ENCODE measurements around the gene SH3TC2.

The SH3TC2 gene

DNA sequence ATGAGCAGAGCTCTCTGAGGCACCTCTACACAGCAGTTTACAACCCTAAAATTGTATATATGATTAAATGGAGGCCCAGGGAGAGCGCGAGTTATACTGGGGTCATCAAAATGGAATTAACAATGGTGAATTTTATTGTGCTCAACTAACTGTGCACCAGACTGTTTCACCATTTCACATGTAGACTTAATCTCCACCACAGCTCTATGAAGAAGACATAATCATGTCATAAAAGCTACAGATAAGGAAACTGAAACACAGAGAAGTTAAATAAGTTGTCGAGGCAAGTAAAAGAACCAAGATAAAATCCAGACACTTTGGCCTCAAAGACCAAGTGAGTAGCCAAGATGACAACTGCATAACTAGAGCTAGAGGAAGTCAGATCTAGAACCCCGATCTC lies 1.5 kb downstream of the SH3TC2 start:
- no peak for DNase-seq (ENCODE audit: low read depth in 1 of 2, low spot score in 1 of 2)

DNA sequence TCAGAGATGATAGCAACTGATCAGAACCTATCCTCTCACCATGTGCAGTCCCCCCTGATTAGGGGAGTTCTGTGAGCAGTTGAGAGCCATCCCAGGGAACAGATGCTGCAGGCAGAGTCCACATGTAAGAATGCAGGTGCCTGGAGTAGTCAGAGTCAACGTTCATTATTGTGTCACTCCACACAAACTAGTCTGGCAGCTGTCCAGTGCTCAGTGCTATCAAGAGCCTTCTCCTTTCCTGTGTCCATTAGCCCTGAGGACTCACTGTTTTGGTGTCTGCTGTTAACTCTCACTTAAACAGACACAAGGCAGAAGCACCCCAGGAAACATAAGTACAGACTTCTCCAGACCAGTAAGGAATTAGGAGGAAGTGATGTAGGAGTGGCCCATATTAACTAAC lies 2.5 kb downstream of the SH3TC2 start:
- DNase-seq (ENCODE audit: low read depth in 1 of 2, low spot score in 1 of 2): no peak

DNA sequence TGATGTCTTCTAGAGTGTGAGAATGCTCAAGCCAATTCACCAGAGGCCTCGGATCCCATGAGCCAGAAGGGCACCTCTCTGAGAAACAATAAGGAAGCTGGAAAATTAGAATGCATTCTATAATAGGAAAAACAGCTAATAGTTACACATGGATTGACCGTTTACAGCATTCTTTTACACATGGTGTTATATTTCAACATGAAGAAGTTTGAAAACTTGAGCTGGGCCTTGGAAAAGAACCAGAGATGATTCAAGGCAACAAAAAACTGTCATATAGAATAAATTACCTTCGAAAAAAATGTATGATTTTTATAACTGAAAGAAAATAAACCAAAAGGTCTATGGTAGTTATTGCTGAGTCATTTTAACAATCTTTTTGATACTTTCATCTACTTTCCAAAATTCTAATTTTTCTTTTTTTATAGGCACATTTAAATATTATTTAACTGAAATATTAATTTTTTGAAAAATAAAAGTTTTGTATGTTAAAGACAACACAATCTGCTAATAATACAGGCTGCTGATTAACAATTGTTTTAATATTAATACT lies 6.2 kb downstream of the SH3TC2 start:
- DNase-seq (ENCODE audit: low read depth in 1 of 2, low spot score in 1 of 2): no peak

DNA sequence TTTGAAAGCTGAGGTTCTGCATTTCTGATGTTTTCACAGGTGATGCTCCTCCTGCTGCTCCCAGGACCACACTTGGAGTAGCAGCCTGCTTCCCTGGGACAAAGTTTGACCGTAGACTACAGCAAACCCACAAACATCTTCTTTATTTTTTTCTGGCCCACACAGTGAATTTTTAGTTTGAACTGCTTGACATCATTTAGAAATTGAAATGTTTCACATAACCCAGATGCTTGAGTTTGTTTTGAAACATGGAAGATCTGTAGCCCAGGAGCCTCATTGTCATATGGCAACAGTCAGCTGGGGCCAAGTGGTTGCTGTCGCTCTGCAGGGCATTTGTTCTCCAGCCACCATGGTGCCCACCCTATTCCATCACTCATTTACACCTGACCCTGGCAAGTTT lies 8.4 kb downstream of the SH3TC2 start:
- DNase-seq (ENCODE audit: low read depth in 1 of 2, low spot score in 1 of 2): no peak

DNA sequence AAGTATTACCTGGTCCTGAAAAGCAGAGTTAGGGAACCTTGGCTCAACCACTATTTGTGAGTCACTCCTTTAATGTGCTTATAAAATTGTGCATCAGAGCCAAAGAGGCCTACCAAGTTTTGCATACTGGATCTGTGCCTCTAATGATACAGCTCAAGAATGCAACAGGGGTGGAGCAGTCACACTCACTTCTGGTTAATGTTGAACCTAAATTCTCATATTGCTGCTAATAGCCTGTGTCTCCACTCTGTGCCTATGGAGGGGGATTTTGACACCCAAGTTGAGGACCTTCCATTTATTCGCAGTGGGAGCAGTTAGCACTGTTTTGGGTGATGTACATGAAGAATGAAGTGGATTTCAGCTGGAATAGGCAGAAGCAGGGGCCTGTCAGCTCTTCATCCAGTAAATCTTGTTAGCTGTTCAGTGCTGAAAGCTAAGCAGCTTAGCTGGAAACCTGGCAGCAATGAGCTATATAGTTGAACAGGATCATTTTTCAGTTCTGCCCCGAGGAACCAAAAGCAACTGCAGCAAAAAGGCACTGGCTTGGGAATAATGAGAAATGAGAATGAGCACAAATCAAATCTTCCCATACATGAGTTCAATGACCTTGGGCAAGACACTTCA lies 9.7 kb downstream of the SH3TC2 start:
- DNase-seq (ENCODE audit: low read depth in 1 of 2, low spot score in 1 of 2): no peak

DNA sequence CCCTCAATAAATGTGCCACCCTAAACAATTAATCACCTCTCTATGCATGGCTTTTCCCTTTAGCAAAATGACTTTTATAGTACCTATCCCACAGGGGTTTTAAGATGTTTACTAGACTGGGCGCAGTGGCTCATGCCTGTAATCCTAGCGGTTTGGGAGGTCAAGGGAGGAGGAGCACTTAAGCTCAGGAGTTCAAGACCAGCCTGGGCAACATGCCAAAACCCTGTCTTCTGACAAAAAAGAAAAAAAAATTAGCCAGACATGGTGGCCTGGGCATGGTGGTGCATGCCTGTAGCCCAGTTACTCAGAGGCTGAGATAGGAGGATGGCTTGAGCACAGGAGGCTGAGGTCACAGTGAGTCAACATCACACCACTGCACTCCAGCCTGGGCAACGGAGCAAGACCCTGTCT lies 13.5 kb downstream of the SH3TC2 start:
- no peak for DNase-seq (ENCODE audit: low read depth in 1 of 2, low spot score in 1 of 2)

DNA sequence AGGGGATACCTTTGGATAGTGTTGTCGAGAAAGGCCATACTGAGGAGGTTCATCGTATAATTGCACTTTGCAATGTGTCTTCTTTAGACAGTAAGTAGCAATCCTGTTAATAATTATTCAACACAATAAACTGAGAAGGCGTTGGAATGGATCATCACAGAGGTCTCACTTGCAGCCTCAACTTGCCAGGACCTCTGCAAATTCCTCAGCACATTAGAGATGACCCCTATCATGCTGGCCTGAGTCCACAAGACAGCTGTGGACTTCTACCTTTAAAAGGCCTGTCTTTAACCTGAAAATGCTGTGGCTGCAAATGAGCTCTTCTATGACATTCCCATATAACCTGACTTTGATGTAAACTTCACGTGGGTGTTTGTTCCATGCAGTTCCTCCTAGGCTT lies 14.1 kb downstream of the SH3TC2 start:
- DNase-seq (ENCODE audit: low read depth in 1 of 2, low spot score in 1 of 2): no peak

DNA sequence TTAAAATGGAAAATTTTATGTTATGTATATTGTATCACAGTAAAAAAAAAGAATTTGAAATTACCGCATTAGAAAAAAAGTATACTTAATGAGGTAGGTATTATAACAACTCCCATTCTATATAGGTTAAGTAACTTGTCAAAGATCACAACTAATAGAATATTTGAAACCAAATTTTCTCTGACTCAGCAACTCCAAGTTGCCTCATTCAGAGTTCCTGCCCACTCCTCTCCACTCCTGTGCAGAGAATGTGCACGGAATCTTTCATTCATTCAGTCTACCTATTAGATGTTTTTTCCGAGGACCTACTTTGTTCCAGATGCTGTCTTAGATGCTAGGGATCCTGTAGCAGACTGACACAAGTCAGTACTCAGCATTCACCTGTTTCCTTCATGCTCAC lies 15.4 kb downstream of the SH3TC2 start:
- DNase-seq (ENCODE audit: low read depth in 1 of 2, low spot score in 1 of 2): no peak

DNA sequence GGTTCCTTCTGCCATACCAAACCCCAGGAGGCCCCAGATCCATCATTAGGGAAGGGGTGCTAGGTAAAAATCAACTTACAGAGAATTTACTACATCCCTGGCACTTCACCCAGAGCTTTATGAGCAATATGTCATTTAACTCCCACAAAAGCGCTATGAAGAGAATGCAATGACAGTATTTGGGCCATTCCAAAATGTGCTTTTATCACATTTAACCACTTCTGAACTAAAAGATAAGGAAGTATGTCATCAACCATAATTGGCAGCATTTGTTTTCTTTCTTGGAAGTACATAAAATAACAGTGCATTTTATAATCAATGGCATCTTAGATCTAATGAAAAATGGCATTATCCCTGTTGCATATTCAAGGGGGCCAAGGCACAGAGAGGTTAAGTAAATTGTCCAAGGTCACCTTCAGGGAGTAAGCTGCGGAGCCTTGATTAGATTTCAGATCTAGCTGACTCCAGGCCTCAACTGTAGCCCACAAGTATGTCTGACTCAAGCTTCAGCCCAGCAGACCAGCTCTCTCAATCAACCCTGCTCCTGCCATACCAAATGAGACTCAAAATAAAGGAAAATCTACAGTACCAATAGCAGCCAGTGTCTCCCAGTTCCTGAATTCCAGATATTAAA lies 16.5 kb downstream of the SH3TC2 start:
- no peak for DNase-seq (ENCODE audit: low read depth in 1 of 2, low spot score in 1 of 2)

DNA sequence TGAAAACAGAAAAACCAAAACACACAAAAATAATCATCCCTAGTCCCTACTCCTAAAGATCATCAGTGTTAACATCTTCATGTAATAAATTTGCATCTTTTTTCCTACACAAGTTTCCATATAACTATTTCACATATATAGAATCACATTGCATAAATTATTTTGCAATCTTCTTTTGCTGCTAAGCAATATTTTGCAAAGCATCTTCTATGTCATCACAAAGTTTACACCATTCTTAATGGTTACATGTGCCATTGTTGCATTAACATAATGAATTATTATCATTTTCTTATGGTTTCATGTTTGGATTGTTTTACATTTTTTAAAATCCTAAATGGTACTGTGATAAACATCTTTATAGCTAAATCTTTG lies 17.8 kb downstream of the SH3TC2 start:
- no peak for DNase-seq (ENCODE audit: low read depth in 1 of 2, low spot score in 1 of 2)

DNA sequence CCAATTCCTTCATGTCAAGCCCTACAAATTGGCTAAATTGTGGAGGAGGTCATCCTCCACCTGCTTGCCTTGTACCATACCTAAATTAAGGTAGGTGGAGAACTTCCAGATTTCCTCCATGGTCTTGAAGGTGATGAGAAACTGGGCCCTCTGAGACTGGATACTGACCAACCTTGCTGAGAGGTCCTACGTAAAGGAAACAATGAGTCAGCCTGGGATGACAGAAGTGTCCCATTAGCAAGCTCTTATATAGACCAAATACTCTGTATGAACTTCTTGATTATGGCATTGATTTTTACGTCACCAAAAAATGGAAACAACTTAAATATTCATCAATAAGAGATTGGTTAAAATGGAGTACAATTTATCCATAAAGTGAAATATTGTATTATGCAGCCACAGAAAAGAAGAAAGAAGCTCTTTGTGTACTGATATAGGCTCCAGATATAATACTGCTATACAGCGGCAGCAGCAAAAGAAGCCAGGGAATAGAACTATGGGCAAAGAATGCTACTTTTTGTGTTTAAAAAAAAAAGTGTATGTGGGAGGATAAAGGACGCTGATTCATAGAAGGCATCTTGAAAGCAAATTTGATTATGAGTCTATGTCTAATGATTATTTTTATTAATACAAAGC lies 18.3 kb downstream of the SH3TC2 start:
- no peak for DNase-seq (ENCODE audit: low read depth in 1 of 2, low spot score in 1 of 2)

DNA sequence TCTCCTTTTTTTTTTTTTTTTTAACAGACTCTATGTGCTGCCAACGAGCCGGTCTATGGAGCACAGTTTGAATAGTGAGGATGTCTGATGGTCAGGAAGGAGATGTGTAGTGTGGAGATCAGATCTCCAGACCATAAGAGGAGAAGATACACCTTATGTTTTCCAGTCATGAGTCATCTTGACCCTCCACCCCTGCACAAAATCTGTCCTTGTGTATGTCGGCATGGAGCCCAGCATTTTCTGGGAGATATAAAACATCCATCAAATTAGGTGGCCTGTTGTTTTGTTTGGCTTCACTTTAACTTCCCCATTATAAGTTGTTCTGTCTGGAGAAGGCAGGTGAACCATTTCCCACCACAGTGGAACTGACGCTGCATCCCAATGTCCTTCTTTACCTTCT lies 19.2 kb downstream of the SH3TC2 start:
- no peak for DNase-seq (ENCODE audit: low read depth in 1 of 2, low spot score in 1 of 2)

DNA sequence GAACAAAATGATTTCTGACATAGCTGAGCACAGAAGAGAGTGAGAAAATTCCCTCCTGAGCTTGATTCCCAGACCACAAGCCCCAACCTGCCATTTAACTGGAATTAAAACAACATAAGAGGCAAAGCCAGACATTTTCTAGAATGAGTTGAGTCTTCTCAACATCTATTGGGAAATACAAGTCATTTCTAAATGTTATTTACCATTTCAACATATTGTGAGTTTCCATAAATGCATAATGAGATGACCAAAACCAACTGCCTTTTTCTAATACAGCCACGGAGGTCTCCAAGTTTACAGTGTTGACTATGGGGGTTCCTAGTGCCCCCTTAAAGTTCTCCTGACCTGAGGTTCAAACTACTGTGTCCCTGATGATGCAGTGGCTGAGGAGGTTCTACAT lies 20.0 kb downstream of the SH3TC2 start:
- no peak for DNase-seq (ENCODE audit: low read depth in 1 of 2, low spot score in 1 of 2)

DNA sequence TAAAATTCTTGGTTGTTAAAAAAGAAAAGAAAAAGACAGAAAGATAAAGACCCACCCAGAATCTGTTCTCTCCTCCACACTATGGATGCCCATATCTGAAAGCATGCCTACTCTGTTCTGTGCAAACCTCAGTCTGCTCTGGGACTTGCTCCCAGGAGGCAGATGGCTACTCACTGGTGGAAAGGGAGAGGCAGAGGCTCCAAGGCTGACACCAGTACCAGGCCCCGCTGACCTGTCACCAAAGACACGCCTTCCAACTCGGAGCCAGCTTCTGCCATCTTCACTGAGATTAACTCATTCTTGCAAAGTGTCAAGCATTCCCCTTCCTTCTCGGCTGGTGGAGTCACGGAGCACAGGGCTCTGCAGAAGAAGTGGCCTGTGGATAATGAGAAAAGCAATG lies 21.6 kb downstream of the SH3TC2 start:
- no peak for DNase-seq (ENCODE audit: low read depth in 1 of 2, low spot score in 1 of 2)

DNA sequence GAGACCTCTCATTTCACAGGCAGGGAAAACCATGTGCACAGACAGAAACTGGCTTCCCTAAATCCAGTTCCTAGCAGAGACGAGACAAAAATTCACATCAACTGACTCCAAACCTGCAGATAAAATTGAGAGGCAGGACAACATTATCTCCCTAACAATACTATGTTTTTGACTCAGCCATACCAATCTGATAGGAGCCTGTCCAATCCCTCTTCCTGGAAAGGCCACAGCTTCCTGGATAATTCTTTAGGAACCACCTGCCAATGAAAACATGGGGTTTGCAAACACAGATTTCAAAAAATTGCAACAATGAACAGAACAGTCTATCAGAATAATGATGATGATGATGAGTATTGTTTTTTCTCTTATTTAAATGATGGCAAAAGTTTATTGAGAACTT lies 22.4 kb downstream of the SH3TC2 start:
- DNase-seq (ENCODE audit: low read depth in 1 of 2, low spot score in 1 of 2): no peak

DNA sequence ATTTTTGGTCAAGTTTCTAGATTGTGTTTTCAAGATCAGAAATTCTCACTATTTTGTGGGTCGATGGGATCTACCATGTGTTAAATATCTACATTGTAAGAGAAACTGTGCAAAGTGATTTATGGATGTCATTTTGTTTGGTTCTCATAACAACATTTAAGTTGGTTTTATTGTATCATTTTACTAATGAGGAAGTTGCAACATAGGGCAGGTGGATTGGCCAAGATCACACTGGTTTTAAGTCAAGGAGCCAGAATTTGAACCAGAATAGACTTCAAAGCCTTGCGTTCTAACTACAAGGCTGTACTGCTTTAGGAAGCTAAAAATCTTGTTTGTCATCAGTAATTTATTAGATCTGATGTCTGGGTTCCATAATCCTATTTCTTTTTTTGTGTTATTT lies 23.4 kb downstream of the SH3TC2 start:
- no peak for DNase-seq (ENCODE audit: low read depth in 1 of 2, low spot score in 1 of 2)

DNA sequence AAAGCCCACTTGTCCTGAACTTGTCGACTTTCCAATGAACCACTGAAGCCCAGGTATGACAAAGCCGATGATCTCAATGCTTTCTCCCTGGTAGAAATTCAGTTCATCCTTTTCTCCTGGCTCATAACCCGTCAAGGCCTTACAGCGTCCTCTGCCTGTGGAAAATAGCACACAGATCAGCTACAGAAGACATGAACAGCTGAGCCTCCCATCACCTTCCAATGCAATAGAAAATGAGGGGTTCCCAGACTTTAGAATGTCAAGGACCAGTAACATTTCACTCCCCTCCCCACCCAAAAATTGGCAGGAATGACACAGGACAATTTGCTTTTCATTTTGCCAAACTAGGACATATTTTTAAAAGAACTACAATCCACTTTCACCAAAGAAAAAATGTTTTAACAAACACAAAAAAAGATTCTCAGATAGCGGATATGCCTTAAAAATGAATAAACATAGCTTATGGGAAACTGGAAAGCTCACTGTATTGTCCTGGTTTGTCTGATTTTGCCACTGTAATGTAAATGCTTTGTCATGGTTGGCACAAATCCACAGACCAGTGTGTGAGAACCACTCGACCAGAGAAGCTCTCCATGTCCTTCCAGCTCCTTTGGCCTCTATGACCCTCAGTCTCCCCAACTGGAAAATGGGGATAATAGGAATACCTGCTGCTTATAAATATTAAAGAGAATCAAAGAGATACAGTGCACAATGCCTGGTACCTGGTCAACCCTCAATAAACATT lies 24.4 kb downstream of the SH3TC2 start:
- no peak for DNase-seq (ENCODE audit: low read depth in 1 of 2, low spot score in 1 of 2)

DNA sequence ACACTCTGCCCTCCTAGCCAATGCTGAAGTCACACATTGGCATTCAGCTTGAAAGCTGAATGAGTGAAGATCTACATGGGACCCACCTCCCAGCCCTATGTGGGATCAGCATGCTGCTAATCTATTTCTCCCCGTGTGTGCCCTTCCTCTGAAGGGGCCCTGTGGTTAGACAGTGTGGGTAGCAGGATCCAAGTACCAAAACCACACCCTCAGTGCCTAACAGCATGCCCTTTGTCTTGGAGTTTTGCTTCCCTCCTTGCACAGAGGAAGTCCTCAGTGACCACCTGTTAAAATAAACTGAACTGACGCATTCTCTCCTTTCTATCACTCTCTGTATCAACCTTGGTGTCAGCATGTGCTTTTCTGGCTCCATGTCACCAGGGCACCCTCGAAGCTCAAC lies 25.0 kb downstream of the SH3TC2 start:
- no peak for DNase-seq (ENCODE audit: low read depth in 1 of 2, low spot score in 1 of 2)

DNA sequence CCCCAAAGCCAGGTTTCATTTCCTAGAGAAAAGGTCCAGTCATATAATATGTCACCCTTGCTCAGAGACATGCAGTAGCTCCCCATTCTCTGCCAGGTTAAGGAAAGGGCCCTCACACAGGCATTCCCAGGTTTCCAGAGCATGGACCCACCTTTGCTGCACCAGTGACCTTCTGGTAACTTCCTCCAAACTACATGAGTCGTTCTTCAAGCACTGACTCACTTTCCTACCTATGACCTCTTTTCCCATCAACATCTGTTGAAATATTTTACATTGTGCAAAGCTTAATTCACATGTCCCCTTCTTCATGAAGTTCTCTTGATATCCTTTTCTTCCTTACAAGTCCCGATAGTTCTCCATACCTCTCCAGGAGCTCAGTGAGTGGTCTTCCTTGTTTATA lies 25.9 kb downstream of the SH3TC2 start:
- no peak for DNase-seq (ENCODE audit: low read depth in 1 of 2, low spot score in 1 of 2)

DNA sequence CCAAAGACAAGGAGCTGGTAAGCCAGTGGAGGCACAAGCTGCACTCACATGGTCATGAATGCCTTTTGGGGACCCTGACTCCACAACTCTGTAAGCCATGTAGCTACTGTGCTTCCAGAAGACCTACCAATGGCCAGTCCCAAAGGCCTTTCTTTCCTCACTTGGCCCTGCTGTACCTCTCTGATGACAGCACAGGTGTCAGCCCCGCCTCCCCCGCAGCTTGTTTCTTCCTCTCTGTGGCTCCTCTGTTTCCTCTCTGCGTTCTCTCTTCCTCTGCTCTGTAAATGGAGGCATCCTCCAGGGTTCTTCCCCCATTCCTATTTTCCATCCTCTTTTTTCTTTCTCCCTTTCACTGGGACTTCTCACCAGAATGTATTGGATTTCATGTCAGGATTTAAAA lies 26.7 kb downstream of the SH3TC2 start:
- no peak for DNase-seq (ENCODE audit: low read depth in 1 of 2, low spot score in 1 of 2)

DNA sequence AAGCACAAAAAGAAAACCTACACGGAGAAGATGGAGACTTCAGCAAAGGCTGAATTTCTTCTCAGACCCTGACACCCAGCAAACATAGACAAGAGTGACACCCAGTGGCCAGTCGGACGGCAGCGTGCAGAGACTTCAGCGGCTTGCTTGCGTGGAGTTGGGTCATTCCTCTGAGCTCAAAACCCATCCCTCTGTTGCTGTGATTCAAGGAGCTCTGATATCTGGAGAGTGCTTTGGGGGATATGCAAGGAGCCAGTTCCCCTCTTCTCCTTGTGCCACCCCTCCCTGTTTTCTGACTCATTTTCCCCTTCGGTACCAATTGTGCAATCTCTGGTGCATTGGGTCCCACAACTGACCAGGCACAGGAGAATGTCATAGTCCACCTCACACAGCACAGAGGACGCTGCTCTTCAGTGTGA lies 27.5 kb downstream of the SH3TC2 start:
- DNase-seq (ENCODE audit: low read depth in 1 of 2, low spot score in 1 of 2): peak; percentile 31 to 46

DNA sequence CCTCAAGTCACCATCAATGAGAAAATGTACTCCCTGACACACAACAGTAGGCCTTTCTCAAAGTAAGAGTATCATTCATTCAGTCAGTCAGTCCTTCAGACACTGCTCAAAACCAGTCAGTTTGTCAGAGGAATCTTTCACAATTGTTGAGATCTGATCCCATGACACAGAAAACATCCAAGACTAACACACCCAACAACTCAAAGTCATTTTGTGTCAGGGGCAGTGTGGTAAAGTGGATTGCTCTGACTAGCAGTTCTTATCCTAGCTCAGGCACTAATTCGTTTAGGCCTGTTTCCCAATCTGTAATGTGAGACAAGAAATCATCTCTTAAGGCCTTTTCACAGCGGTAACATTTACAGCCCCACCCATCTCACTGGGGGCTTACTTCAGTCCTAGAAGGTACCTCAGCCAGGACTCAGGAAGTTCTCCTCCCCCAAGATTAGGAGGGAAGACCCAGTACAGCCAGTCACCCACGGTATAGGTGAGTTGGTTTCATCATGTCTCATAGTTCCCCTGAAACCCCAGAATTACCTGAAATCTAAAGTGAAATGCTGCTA lies 31.9 kb downstream of the SH3TC2 start:
- DNase-seq (ENCODE audit: low read depth in 1 of 2, low spot score in 1 of 2): no peak

Measured in activated T-helper 1 cell treated with anti-CD3 and anti-CD28 coated beads, Interleukin-2, amount 50 U/mL, for 16 hours (primary cell).